ENCODE results near the gene PANK2.
"Not testable (repeated sequence)": the region's sequence is repeated elsewhere in the genome, so short reads cannot be mapped to it uniquely, and the experiment has no call there.

The PANK2 gene

GRCh38 chr20:3888622-3889488 lies at the start of gene PANK2:
TSS of gene PANK2 (plus strand) at chr20:3889387.
- DNase-seq (ENCODE audit: low spot score), result peak; percentile 99

GRCh38 chr20:3840201-3840600 lies 49.0 kb upstream of the PANK2 start:
- not testable (repeated sequence) for DNase-seq (ENCODE audit: low spot score)

DNA sequence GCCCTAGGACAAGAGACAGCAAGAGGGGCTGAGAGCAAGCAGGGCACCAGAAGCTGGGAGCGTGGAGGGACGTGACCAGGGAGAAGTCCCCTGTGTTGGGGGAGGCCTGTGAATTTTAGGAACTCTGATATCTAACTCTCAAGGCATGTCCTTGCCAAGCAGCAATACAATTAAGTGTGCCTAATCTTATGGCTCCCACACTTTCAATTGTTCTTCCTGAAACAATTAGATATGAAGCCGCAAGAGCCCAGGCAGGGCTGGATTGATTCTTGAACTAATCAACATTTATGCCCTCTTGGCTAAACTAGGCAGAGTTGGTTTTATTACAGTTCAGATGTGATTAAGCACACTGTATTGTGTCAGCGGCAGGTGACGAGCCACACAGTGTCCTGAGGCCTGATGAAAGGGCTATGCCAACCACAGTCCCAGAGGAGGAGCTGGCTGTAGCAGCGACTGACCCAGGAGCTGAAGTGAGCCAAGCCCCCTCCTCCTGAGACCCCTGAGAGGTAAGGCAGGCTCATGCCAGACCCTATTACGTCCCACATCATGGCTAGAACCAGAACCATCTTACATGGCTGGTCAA lies 46.7 kb upstream of the PANK2 start:
- no peak for DNase-seq (ENCODE audit: low spot score)

DNA sequence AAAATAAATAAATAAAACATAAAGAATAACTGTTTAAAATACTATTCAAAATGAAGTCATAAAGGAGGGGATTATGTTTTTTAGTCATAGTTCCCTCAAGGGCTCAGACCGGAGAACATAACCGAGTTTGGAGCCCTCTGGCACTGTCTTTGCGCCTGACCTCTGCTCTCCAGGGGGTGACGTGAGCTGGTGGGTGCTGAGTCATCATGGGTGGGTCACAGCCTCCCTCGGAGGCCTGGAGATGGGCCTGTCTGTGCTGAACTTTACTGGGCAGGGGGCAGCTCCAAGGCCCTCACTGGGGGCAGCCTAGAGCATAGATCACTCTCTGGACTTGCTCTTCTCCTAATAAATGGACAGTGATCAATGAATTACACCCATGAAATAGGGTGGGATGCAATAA lies 45.7 kb upstream of the PANK2 start:
- no peak for DNase-seq (ENCODE audit: low spot score)

GRCh38 chr20:3843990-3844619 lies 45.1 kb upstream of the PANK2 start:
- DNase-seq (ENCODE audit: low spot score), result not testable (repeated sequence)

GRCh38 chr20:3846378-3846739 lies 42.8 kb upstream of the PANK2 start:
- no peak for DNase-seq (ENCODE audit: low spot score)

DNA sequence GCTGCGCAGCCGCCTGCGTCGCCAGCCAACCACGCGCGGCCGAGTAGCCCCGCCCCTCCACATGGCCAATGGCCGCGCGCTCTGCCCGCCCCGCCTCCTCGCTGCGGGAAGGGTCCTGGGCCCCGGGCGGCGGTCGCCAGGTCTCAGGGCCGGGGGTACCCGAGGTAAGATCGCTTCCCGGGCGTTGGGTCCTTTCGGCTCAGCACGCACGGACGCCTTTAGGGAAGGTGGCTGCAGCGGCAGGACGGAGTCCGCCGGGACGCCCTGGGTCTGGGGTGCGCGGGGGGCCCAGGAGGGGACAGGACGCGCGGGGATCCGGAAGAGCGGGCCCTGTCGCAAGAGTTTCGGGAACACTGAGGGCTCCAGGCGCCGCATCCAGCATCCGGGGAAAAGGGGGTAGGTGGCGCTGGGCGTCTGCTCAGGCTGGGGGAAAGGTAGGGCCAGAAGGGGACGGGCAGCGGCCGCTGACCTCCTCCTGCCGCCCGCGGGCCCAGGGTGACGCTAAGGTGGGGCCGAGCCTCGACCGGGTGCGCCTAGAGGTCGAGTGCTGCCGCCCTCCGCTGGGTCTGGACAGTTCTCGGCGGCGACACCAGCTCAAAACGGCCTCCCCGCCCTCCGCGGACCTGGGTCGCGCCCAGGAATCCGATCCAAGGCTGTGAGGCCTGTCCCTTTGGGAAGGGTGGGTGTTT lies 42.3 kb upstream of the PANK2 start, which contains the start of gene MAVS:
Gene MAVS (plus strand): TSS at position 95 of the 689 bp plus-strand sequence. CDS start 7,791 bp downstream, outside the sequence.
- peak; percentile 88 for DNase-seq (ENCODE audit: low spot score)

DNA sequence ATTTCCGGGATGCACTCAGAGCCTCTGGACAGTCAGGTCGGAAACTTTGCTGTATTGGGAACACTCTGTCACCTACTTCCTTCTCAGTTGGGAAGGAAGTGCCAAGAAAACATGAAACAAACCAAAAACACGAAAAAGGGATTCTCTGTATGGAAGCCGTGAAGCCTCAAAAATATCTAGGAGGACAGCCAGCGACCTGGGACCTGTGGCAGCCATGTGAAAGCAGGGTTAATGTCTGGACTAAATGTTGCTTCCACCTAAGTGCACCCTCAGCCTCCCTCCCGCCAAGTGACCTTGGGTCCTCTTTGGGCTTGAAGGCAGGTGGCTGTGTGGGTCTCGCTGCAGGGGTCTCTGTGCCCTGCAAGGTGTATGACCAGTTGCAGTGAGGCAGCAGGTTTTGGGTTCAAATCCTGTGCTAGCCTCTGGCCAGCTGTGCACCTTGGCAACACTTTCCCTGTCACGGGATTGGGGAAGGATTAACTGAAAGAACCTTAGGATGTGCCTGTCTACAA lies 41.7 kb upstream of the PANK2 start:
- peak; percentile 20 for DNase-seq (ENCODE audit: low spot score)

GRCh38 chr20:3848565-3848964 lies 40.6 kb upstream of the PANK2 start:
- DNase-seq (ENCODE audit: low spot score), result no peak

- no peak for DNase-seq (ENCODE audit: low spot score)
Measured at GRCh38 chr20:3854462-3854871, 34.7 kb upstream of the PANK2 start.

DNA sequence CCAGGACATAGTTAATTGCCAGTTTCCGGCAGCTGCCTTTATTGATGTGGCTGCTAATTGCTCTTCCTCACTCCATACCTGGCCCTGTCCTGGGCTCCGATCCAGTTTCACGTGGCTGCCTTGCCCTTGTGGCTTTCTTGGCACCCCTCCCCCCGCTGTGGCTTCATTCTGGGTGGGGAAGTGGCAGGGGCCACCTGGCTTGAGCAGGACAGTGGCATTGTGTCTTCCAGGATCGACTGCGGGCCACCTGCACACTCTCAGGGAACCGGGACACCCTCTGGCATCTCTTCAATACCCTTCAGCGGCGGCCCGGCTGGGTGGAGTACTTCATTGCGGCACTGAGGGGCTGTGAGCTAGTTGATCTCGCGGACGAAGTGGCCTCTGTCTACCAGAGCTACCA lies 31.8 kb upstream of the PANK2 start:
- DNase-seq (ENCODE audit: low spot score), result no peak

DNA sequence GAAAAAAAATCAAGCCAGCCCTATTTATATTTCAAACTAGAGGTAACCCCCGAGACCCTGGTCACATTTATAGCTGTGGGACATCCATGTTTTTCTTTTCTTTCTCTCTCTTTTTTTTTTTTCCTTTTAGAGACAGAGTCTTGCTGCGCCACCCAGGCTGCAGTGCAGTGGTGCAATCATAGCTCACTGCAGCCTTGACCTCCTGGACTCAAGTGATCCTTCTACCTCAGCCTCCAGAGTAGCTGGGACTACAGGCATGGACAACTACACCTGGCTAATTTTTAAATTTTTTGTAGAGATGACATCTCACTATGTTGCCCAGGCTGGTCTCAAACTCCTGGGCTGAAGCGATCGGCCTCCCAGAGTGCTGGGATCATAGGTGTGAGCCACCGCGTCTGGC lies 30.5 kb upstream of the PANK2 start:
- DNase-seq (ENCODE audit: low spot score), result no peak

DNA sequence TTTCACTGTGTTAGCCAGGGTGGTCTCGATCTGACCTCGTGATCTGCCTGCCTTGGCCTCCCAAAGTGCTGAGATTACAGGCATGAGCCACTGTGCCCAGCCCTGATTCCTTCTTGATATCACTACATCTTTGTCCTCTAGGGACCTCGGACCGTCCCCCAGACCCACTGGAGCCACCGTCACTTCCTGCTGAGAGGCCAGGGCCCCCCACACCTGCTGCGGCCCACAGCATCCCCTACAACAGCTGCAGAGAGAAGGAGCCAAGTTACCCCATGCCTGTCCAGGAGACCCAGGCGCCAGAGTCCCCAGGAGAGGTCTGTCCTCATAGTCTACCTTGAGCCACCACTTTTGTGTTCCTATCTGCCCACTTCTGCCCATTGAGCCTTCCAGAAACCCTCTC lies 28.0 kb upstream of the PANK2 start:
- DNase-seq (ENCODE audit: low spot score), result no peak

GRCh38 chr20:3862333-3862732 lies 26.9 kb upstream of the PANK2 start:
- no peak for DNase-seq (ENCODE audit: low spot score)

GRCh38 chr20:3863317-3863716 lies 25.9 kb upstream of the PANK2 start:
- no peak for DNase-seq (ENCODE audit: low spot score)

GRCh38 chr20:3864518-3864917 lies 24.7 kb upstream of the PANK2 start:
- no peak for DNase-seq (ENCODE audit: low spot score)

DNA sequence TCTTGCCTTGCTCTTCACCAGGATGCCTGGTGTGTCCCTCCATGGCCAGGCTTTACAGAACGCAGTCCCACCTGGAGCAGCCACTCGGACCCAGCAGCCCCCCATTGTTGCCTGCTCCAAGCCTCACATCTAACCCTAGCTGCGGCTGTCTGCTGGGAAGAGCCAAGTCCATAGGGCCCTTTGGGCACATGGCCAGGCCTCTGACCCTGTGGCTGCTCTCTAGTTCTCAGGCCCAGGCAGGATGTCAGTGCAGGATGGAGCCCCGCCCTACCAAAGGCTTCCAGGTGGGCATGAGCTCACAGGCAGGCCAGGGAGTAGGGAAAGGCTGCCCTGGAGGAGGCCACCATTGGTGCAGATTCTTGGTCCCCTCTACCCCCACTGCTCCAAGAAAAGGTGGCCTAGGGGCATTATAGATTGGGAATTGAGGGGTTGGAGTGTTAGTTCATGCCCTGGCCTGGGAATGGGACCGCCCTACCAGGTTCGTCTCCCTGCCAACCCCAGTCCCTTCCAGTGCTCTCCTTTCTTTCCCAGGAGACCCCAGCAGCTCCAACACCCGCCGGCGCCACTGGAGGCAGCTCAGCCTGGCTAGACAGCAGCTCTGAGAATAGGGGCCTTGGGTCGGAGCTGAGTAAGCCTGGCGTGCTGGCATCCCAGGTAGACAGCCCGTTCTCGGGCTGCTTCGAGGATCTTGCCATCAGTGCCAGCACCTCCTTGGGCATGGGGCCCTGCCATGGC lies 23.9 kb upstream of the PANK2 start:
- DNase-seq (ENCODE audit: low spot score), result no peak

GRCh38 chr20:3865887-3866407 lies 23.2 kb upstream of the PANK2 start:
- no peak for DNase-seq (ENCODE audit: low spot score)

- no peak for DNase-seq (ENCODE audit: low spot score)
Measured at GRCh38 chr20:3866464-3866863, 22.7 kb upstream of the PANK2 start.

DNA sequence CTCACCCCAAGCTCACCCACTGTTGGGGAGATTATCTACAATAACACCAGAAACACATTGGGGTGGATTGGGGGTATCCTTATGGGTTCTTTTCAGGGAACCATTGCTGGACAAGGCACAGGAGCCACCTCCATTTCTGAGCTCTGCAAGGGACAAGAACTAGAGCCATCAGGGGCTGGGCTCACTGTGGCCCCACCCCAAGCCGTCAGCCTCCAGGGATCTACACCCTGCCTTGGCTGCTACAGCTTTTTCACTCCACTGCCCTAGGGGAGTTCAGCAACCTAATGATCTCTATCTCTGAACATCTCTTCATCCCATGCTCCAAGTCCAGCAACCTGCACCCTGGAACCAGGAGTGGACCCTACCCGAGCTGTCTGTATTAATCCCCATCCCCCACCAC lies 21.4 kb upstream of the PANK2 start:
- DNase-seq (ENCODE audit: low spot score), result no peak
